A673 (cell line): Measurements from ENCODE around the gene B3GLCT.

Experiments used
- EZH2 ChIP-seq: fragments of 200-600 bp; sonication (generic); IDR thresholded peaks from 2 replicates; pipeline ENCODE4 v1.6.1; 2017; ENCODE audit warnings: borderline replicate concordance, low read depth, mild to moderate bottlenecking, mixed read lengths, antibody characterized with exemption, low read length; ENCODE audit not compliant: poor library complexity, severe bottlenecking
- TF ChIP-seq, protein P1 (sequence below): fragments of 300-800, 200-600 bp; sonication (generic); conservative IDR thresholded peaks from 2 replicates; pipeline ENCODE4 v1.5.1; 2017; ENCODE audit warnings: low read depth, mild to moderate bottlenecking, antibody characterized with exemption, low read length, moderate library complexity, mixed read lengths

- TF ChIP-seq, protein P1, sequence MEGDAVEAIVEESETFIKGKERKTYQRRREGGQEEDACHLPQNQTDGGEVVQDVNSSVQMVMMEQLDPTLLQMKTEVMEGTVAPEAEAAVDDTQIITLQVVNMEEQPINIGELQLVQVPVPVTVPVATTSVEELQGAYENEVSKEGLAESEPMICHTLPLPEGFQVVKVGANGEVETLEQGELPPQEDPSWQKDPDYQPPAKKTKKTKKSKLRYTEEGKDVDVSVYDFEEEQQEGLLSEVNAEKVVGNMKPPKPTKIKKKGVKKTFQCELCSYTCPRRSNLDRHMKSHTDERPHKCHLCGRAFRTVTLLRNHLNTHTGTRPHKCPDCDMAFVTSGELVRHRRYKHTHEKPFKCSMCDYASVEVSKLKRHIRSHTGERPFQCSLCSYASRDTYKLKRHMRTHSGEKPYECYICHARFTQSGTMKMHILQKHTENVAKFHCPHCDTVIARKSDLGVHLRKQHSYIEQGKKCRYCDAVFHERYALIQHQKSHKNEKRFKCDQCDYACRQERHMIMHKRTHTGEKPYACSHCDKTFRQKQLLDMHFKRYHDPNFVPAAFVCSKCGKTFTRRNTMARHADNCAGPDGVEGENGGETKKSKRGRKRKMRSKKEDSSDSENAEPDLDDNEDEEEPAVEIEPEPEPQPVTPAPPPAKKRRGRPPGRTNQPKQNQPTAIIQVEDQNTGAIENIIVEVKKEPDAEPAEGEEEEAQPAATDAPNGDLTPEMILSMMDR, result no peak
- no peak for TF ChIP-seq EZH2
Measured at GRCh38 chr13:31191748-31192147, 8.0 kb upstream of the B3GLCT start.
